CD4-positive, alpha-beta T cell treated with Interferon alpha-2 for 1 hour (primary cell): ENCODE data around the gene RUNX2.
A peak's percentile ranks its signal among the peaks of the same experiment; 100 is the strongest.
"Not testable (repeated sequence)": the region's sequence is repeated elsewhere in the genome, so short reads cannot be mapped to it uniquely, and the experiment has no call there.

Experiments used
- DNase-seq, 2 donors: peaks; one replicate each; pipeline ENCODE4 v3.0.0-alpha.2; 2020 to 2022

Gene RUNX2

GRCh38 chr6:45657226-45657625 is 329.1 kb downstream of the RUNX2 start:
- DNase-seq: no peak

GRCh38 chr6:45658400-45658799 is 330.3 kb downstream of the RUNX2 start:
- no peak for DNase-seq

- no peak for DNase-seq
Observed at GRCh38 chr6:45658958-45659357, 330.8 kb downstream of the RUNX2 start.

- DNase-seq: no peak
Observed at GRCh38 chr6:45661661-45662060, 333.5 kb downstream of the RUNX2 start.

GRCh38 chr6:45663251-45664221 is 335.4 kb downstream of the RUNX2 start:
- peak; percentile 22 to 43 for DNase-seq

GRCh38 chr6:45664707-45665106 is 336.6 kb downstream of the RUNX2 start:
- DNase-seq: no peak

GRCh38 chr6:45665859-45666258 is 337.7 kb downstream of the RUNX2 start:
- no peak for DNase-seq

GRCh38 chr6:45666846-45667245 is 338.7 kb downstream of the RUNX2 start:
- DNase-seq: no peak

- no peak for DNase-seq
Observed at GRCh38 chr6:45667300-45667699, 339.2 kb downstream of the RUNX2 start.

GRCh38 chr6:45667766-45668165 is 339.6 kb downstream of the RUNX2 start:
- DNase-seq: no peak

- DNase-seq: no peak
Observed at GRCh38 chr6:45668705-45669104, 340.6 kb downstream of the RUNX2 start.

- DNase-seq: not testable (repeated sequence)
Observed at GRCh38 chr6:45673167-45673566, 345.0 kb downstream of the RUNX2 start.

- DNase-seq: not testable (repeated sequence)
Observed at GRCh38 chr6:45675166-45675565, 347.0 kb downstream of the RUNX2 start.

- DNase-seq: no peak
Observed at GRCh38 chr6:45675634-45676033, 347.5 kb downstream of the RUNX2 start.

GRCh38 chr6:45676380-45676779 is 348.2 kb downstream of the RUNX2 start:
- no peak for DNase-seq

GRCh38 chr6:45677381-45678284 is 349.5 kb downstream of the RUNX2 start:
- DNase-seq: peak; percentile 61

GRCh38 chr6:45678285-45678607 is 350.1 kb downstream of the RUNX2 start:
- no peak for DNase-seq

- no peak for DNase-seq
Observed at GRCh38 chr6:45679163-45679562, 351.0 kb downstream of the RUNX2 start.

- DNase-seq: no peak
Observed at GRCh38 chr6:45679631-45680030, 351.5 kb downstream of the RUNX2 start.

- DNase-seq: peak; percentile 62 to 84
Observed at GRCh38 chr6:45681860-45682511, 353.9 kb downstream of the RUNX2 start.

GRCh38 chr6:45684476-45684875 is 356.3 kb downstream of the RUNX2 start:
- no peak for DNase-seq

GRCh38 chr6:45685076-45685475 is 356.9 kb downstream of the RUNX2 start:
- no peak for DNase-seq
